Epithelial cell of proximal tubule (primary cell): ENCODE results near the gene PCDHGB3. TPM values are rescaled to one million over a fixed set of nuclear protein-coding genes. Genes with fewer than 3 reads are reported as not detected.
A peak's percentile ranks its signal among the peaks of the same experiment; 100 is the strongest.
"Not testable (repeated sequence)": the region's sequence is repeated elsewhere in the genome, so short reads cannot be mapped to it uniquely, and the experiment has no call there.

ENCODE experiments used
- DNase-seq: peaks from one replicate; pipeline ENCODE4 v3.0.0-alpha.2; 2011; ENCODE audit warnings: low read depth
- H3K4me3 ChIP-seq: 2 replicates; pipeline ENCODE4 v1.5.1; 2011; ENCODE audit warnings: low read depth, mild to moderate bottlenecking, low read length
- total RNA-seq: library from RNA; depleted of rRNA; stranded (reverse); fragments of >200 nt; gene quantifications from 2 replicates; pipeline ENCODE4 v1.2.3, GENCODE V29; 2015
- TF ChIP-seq, protein P1 (sequence below): conservative IDR thresholded peaks from 2 replicates; pipeline ENCODE4 v1.5.1; 2012; ENCODE audit warnings: low read depth, mild to moderate bottlenecking, low read length

PCDHGB3 gene
- total RNA-seq, 1 donor from 2014 or later = 1.1 TPM

DNA sequence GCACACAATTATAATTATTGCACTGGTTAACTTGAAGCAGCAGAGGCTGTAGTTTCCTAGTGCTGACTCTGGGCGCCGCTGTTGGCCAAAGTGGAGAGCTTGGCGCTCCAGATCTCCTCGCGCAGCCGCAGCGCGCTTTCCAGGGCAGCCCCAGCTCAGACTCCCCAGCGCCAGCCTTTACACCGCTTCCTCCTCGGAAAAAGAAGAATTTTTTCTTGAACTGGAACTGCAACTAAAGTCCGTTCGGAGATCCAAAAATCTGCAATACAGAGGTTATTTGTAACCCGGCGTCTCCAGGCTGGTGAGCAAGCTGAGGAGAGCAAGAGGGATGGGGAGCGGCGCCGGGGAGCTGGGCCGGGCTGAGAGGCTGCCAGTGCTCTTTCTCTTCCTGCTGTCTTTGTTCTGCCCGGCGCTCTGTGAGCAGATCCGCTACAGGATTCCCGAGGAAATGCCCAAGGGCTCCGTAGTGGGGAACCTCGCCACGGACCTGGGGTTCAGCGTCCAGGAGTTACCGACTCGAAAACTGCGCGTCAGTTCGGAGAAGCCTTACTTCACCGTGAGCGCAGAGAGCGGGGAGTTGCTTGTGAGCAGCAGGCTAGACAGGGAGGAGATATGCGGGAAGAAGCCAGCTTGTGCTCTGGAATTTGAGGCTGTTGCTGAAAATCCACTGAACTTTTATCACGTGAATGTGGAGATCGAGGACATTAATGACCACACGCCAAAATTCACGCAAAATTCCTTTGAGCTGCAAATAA, 17.7 kb downstream of the PCDHGB3 start, which contains the start of gene PCDHGB4:
Gene PCDHGB4, plus strand, starts transcription at position 142 of the 755 bp plus-strand sequence. Its CDS starts 187 bp downstream, at position 329.
- peak within 1 kb of the TSS; percentile 43 for H3K4me3 ChIP-seq
- not testable (repeated sequence) for DNase-seq
- TF ChIP-seq, protein P1, sequence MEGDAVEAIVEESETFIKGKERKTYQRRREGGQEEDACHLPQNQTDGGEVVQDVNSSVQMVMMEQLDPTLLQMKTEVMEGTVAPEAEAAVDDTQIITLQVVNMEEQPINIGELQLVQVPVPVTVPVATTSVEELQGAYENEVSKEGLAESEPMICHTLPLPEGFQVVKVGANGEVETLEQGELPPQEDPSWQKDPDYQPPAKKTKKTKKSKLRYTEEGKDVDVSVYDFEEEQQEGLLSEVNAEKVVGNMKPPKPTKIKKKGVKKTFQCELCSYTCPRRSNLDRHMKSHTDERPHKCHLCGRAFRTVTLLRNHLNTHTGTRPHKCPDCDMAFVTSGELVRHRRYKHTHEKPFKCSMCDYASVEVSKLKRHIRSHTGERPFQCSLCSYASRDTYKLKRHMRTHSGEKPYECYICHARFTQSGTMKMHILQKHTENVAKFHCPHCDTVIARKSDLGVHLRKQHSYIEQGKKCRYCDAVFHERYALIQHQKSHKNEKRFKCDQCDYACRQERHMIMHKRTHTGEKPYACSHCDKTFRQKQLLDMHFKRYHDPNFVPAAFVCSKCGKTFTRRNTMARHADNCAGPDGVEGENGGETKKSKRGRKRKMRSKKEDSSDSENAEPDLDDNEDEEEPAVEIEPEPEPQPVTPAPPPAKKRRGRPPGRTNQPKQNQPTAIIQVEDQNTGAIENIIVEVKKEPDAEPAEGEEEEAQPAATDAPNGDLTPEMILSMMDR = peak; percentile 54

DNA sequence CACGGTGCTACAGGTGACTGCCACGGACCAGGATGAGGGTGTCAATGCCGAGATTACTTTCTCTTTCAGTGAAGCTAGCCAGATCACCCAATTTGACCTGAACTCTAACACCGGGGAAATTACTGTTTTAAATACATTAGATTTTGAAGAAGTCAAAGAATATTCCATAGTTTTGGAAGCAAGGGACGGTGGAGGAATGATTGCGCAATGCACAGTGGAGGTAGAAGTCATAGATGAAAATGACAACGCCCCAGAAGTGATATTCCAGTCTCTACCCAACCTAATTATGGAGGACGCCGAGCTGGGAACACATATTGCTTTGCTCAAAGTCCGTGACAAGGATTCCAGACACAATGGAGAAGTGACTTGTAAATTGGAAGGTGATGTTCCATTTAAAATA, 18.6 kb downstream of the PCDHGB3 start:
- no peak for DNase-seq
- no peak overlapping the region for H3K4me3 ChIP-seq
- TF ChIP-seq, protein P1 = no peak

DNA sequence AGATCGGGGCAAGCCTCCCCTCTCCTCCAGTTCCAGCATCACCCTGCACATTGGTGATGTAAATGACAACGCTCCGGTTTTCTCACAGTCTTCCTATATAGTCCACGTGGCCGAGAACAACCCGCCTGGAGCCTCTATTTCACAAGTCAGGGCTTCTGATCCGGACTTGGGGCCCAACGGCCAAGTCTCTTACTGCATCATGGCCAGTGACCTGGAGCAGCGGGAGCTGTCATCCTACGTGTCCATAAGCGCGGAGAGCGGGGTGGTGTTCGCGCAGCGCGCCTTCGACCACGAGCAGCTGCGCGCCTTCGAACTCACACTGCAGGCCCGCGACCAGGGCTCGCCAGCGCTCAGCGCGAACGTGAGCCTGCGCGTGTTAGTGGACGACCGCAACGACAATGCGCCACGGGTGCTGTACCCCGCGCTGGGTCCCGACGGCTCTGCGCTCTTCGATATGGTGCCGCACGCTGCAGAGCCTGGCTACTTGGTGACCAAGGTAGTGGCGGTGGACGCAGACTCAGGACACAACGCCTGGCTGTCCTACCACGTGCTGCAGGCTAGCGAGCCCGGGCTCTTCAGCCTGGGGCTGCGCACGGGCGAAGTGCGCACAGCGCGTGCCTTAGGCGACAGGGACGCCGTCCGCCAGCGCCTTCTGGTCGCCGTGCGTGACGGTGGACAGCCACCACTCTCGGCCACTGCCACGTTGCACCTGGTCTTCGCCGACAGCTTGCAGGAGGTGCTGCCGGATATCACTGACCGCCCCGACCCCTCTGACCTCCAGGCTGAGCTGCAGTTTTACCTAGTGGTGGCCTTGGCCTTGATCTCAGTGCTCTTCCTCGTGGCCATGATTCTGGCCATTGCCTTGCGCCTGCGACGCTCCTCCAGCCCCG, 19.4 kb downstream of the PCDHGB3 start:
- no peak overlapping the region for H3K4me3 ChIP-seq
- no peak for DNase-seq
- TF ChIP-seq, protein P1 = no peak

DNA sequence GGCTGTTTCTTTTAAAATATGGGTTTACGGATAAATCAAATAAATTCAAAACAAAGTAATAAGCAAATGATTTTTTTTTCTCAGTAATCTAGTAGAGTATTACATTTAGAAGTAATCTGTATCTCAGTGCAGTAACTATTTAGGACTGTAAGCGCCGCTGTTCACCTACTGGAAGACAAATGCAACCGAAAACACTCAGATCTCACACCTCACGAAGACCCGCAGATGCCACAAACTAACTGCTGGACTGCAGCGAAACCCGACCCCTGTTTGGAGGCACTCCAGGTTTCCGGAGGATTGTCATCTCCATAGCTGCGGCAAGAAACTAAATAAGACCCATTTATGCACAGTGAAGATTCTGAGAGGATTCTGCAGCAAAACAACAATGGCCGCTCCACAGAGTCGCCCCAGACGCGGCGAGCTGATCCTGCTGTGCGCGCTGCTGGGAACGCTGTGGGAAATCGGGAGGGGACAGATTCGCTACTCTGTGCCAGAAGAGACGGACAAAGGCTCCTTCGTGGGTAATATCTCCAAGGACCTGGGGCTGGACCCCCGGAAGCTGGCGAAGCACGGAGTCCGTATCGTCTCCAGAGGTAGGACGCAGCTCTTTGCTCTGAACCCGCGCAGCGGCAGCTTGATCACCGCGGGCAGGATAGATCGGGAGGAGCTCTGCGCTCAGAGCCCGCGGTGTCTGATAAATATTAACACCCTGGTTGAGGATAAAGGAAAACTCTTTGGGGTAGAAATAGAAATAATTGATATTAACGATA, 22.6 kb downstream of the PCDHGB3 start, which contains the start of gene PCDHGA8:
Gene PCDHGA8, plus strand, starts transcription at position 205 of the 770 bp plus-strand sequence. Its CDS starts 181 bp downstream, at position 386.
- DNase-seq = no peak
- TF ChIP-seq, protein P1 = peak; percentile 26
- H3K4me3 ChIP-seq = no peak within 1 kb of the TSS

- DNase-seq = no peak
- no peak overlapping the region for H3K4me3 ChIP-seq
- TF ChIP-seq, protein P1 = no peak
These were observed 23.2 kb downstream of the PCDHGB3 start for GRCh38 chr5:141393267-141393666.

DNA sequence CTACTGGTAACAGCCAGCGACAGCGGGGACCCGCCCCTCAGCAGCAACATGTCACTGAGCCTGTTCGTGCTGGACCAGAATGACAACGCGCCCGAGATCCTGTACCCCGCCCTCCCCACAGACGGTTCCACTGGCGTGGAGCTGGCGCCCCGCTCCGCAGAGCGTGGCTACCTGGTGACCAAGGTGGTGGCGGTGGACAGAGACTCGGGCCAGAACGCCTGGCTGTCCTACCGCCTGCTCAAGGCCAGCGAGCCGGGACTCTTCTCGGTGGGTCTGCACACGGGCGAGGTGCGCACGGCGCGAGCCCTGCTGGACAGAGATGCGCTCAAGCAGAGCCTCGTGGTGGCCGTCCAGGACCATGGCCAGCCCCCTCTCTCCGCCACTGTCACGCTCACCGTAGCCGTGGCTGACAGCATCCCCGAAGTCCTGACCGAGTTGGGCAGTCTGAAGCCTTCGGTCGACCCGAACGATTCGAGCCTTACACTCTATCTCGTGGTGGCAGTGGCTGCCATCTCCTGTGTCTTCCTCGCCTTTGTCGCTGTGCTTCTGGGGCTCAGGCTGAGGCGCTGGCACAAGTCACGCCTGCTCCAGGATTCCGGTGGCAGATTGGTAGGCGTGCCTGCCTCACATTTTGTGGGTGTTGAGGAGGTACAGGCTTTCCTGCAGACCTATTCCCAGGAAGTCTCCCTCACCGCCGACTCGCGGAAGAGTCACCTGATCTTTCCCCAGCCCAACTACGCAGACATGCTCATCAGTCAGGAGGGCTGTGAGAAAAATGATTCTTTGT, 24.6 kb downstream of the PCDHGB3 start:
- DNase-seq, H3K4me3 ChIP-seq: not testable (repeated sequence)
